GM19395 (cell line): ENCODE results near the gene CNOT10.
"Not testable (repeated sequence)": the region's sequence is repeated elsewhere in the genome, so short reads cannot be mapped to it uniquely, and the experiment has no call there.

Experiments used
- ATAC-seq: cut with Tn5 transposase; IDR thresholded peaks from one replicate; pipeline ENCODE4 v1.9.1; 2021; ENCODE audit warnings: mild to moderate bottlenecking, moderate library complexity; ENCODE audit not compliant: unreplicated experiment

CNOT10 gene

DNA sequence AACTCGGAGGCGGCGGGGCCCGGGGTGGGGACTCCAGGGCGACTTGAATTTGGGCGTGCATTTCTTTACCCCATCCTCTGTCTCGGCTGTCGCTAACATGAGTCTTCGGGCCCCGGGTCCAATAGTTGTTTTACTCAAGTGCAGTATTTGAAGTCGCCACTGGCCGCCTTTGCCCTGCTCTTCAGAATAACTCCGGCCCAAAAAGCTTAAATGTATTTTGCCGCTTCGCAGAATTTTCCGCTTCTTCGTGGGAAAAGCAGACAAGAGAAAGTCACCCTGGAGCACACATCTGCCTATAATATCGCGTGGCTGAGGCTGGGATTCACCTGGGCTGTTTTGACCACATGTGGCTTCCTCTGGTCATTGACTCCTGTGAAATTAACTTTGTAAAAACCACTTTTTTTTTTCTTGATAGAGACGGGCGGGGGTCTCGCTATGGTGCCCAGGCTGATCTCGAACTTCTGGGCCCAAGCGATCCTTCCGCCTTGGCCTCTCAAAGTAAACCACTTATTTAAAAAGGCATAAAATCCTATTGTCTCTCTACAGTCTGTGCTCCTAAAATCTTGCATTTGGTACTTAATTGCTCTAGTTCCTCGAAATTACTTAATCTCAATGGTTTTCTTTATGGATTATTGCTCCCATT is 676 bp downstream of the CNOT10 start:
- no peak for ATAC-seq

- ATAC-seq: no peak
Observed at GRCh38 chr3:32686713-32687112, 1.7 kb downstream of the CNOT10 start.

- no peak for ATAC-seq
Observed at GRCh38 chr3:32691847-32692246, 6.9 kb downstream of the CNOT10 start.

GRCh38 chr3:32696523-32696922 is 11.5 kb downstream of the CNOT10 start:
- ATAC-seq: no peak

GRCh38 chr3:32698506-32698905 is 13.5 kb downstream of the CNOT10 start:
- no peak for ATAC-seq

DNA sequence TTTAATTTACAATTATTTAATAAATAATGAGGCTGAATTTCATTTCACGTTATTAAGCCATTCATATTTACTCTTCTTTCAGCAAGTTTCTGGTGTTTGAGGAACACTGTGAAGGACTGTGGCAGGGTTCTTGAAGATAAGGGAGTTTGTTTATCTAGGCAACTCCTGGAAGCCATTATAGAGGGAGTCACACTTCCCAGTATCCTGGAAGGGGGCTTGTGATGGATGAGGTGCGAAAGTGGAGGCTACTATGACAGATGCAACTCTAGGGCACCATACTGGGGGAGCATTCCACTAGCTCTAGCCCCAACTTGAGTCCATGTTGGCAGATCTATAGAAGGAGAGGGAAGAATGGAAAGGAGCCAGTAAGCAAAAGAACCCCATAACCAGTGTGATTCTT is 14.4 kb downstream of the CNOT10 start:
- no peak for ATAC-seq

GRCh38 chr3:32700244-32700643 is 15.3 kb downstream of the CNOT10 start:
- no peak for ATAC-seq

- no peak for ATAC-seq
Observed at GRCh38 chr3:32703491-32703972, 18.5 kb downstream of the CNOT10 start.

DNA sequence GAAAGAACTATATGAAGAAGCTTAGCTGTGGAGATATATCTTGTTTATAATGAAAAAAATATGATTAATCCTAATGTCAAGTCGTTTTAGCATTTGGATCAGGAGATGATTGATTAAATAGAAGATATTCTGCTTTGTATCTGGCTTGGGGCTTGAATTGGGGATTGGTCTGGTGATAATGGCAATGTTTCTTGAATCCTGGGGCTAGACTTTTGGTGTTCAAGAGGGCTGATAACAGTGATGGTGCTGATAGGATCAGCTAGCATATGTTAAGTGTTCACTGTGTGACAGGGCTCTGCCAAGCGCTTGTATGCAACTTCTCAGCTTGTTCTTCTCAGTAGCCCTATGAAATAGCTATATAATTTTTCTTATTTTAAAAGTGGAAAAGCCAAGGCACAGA is 20.2 kb downstream of the CNOT10 start:
- ATAC-seq: no peak

GRCh38 chr3:32706348-32707025 is 21.5 kb downstream of the CNOT10 start:
- no peak for ATAC-seq

DNA sequence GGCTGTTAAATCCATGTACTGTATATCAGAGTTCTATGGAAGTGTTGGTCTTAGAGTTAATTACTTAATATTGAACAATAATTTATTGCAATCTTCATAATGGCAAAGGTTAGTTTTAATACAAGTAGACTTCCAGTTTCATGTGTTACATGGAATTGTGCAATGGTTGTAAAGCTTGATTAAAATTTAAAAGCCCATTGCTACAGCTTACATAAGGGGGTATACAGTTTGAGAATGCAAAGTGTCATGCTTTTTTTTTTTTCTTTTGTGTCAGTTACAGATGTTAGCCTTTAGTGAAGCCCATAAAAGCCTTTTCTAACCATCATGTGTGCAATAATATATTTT is 22.0 kb downstream of the CNOT10 start:
- ATAC-seq: no peak

DNA sequence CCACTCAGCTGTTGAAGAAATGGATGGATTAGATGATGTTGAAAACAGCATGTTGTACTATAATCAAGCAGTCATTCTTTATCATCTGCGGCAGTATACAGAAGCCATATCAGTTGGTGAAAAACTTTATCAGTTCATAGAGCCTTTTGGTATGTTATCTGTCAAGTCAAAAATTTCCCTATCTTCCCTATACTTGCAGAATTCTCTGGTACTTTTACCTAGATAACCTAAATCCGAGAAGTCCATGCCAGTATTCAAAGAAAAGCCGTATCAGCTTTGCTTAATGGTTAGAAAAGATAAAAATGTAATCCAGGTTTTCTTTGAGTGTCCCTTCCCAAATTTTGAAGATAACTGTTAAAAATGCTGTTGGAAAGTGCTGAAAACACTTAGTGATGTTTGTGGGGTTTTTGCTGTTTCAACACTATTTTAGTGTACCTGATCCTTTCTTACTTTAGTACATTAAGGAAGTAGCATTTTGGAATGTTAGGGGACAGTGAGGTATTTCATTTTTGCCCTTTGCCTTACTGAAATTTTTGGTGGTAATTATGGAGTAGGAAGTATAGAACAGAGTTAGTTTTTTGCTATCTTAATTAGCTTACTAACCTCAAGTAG is 23.8 kb downstream of the CNOT10 start:
- no peak for ATAC-seq

DNA sequence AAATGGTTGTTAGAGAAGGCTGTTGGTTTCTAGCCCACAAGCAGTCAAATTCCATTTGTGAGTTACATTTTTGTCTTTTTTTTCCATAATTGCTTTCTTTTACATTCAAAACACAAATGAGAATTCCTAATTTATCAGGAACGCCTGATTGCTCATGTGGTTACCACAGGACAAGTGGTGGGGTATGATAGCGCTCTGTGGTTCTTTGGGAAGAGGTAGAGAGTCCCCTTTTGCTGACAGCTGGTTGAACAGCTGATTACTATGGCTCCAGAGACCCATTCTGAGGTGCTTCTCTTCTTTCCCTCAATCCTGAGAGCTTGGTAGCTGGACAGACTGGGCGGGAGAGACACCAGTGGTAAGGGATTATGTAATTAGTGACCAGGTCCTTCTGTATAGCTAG is 24.4 kb downstream of the CNOT10 start:
- no peak for ATAC-seq

DNA sequence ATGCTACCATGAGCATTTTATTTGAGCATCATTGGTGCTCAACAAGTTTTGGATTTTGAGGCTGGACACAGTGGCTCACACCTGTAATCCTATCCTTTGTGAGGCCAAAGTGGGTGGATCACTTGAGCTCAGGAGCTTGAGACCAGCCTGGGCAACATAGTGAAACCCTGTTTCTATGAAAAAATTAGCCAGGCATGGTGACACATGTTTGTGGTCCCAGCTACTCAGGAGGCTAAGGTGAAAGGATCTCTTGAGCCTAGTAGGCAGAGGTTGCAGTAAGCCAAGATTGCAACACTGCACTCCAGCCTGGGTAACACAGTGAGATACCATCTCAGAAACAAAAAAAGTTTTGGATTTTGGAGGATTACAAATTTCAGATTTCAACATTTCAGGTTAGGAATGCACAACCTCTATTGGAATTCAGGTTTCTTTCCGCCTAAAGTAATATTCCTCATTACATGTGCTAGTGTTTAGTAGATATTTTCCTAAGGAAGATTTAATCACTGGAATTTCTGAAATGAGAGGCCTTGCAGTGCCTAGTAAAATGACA is 27.6 kb downstream of the CNOT10 start:
- ATAC-seq: no peak

GRCh38 chr3:32713181-32713580 is 28.2 kb downstream of the CNOT10 start:
- no peak for ATAC-seq

DNA sequence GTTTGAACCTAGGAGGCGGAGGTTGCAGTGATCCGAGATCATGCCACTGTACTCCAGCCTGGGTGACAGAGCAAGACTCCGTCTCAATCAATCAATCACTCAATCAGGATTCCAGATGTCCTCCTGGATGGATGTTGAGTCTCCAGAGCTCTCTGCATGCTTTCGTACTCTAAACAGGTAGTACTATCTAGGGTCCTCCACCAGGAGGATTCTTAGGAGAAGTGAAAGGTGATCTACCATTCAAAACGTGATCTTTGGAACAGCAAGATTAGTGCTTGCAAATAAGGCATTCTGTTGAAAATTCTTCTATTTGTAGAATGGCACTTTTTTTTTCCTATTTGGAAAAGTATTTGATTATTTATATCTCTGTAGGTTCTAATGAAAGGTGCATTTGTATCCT is 34.3 kb downstream of the CNOT10 start:
- no peak for ATAC-seq

DNA sequence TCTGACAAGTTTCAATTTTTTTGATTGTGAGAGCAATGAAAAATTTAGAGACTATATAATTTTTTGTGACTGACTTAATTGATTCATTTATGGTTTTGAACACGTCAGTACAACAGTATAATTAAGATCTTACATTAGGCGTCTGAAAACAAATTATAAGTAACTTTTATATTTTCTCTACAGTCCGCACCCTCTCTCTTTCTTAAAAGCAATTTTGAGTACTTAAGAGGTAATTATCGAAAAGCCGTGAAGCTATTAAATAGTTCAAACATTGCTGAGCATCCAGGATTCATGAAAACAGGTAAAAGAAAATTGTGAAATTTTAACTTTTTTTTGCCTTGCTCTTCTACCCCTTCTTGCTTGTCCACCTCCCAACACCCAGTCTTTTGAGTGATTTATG is 34.9 kb downstream of the CNOT10 start:
- no peak for ATAC-seq

DNA sequence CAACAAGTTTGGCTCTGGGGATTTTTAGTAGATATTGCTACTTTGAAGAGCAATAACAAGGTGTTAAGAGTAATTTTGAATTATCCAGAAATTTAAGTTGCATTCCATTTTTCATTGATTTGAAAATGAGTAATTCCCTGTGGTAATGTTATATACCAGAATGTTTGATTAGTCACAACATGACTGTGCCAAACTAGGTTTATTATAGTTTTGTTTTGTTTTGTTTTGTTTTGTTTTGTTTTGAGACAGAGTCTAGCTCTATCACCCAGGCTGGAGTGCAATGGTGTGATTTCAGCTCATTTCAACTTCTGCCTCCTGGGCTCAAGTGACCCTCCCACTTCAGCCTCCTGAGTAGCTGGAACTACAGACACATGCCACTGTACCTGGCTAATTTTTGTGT is 40.7 kb downstream of the CNOT10 start:
- no peak for ATAC-seq

GRCh38 chr3:32733631-32734229 is 48.7 kb downstream of the CNOT10 start:
- ATAC-seq: no peak

DNA sequence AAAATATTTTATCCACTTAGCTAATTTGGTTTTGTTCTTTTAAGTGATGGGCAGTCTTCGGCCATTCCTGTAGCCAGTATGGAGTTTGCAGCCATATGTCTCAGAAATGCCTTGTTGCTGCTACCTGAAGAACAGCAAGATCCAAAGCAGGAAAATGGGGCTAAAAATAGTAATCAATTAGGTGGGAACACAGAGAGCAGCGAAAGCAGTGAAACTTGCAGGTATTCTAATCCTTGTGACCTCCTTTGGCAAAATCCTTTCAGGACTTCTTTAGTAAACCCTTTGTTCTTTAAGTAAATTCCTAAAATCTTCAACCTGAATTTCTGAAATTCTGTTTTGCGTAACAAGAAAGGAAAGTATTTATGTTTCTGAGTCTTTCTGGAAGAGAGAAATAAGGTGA is 49.8 kb downstream of the CNOT10 start:
- ATAC-seq: no peak

- not testable (repeated sequence) for ATAC-seq
Observed at GRCh38 chr3:32743470-32743869, 58.5 kb downstream of the CNOT10 start.

DNA sequence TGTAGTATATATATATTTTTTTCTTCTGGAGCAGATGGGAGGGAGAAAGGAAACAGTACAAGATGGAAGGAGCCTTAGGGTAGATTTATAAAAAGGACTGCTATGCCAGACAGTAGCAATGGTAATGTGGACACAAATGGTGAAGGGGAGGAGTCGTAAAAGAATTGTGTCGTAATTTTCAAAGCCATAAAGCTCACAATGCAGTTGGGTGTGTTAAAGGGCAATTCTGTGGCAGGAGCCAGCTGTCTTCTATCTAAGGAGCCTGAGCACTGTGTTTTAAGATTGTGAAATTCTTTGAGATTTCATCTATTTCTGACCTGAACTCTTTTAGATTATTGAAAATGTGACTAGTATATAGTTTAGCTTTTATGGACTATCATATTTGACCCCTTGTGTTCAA is 58.9 kb downstream of the CNOT10 start:
- ATAC-seq: no peak
